Keratinocyte (primary cell): ENCODE measurements around the gene DMP1.

Experiments
- EZH2 ChIP-seq: IDR thresholded peaks from one replicate; pipeline ENCODE4 v1.6.1; 2012; ENCODE audit warnings: inconsistent platforms, mild to moderate bottlenecking, low read length, moderate library complexity
- TF ChIP-seq, protein P1 (sequence below), 3 experiments: IDR thresholded peaks in 1 of 3; conservative IDR thresholded peaks in 1 of 3; optimal IDR thresholded peaks in 1 of 3; 2 replicates in 2 of 3; 3 replicates in 1 of 3; pipeline versions ENCODE3 to v1.5.1; 2011; ENCODE audit warnings: low read length in 3 of 3, mild to moderate bottlenecking in 3 of 3, moderate library complexity in 2 of 3, control low read depth in 1 of 3, inconsistent platforms in 1 of 3; ENCODE audit not compliant: insufficient read depth in 2 of 3; ENCODE audit errors: extremely low read depth in 1 of 3

DNA sequence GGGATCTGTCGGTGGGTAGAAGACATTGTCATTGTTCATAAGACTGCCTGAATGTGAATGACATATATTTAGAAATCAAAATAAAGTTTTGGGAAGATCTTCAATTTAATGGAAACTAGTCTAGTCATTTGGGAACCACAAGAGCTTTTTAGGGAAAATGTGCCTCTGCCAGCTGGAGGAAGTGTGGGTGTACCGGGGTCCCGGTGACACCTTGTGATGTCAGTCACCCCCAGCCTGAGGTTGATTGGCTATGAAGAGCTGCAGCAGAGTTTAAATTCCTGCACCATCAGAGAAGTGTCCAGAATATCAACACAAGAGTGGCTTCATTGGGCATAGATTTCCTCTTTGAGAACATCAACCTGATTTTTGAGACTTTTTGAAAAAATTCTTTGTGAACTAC lies at the start of gene DMP1:
- TF ChIP-seq, protein P1, sequence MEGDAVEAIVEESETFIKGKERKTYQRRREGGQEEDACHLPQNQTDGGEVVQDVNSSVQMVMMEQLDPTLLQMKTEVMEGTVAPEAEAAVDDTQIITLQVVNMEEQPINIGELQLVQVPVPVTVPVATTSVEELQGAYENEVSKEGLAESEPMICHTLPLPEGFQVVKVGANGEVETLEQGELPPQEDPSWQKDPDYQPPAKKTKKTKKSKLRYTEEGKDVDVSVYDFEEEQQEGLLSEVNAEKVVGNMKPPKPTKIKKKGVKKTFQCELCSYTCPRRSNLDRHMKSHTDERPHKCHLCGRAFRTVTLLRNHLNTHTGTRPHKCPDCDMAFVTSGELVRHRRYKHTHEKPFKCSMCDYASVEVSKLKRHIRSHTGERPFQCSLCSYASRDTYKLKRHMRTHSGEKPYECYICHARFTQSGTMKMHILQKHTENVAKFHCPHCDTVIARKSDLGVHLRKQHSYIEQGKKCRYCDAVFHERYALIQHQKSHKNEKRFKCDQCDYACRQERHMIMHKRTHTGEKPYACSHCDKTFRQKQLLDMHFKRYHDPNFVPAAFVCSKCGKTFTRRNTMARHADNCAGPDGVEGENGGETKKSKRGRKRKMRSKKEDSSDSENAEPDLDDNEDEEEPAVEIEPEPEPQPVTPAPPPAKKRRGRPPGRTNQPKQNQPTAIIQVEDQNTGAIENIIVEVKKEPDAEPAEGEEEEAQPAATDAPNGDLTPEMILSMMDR (optimal IDR thresholded peaks at IDR 0.05 in 1 of 3, IDR thresholded peaks at IDR 0.05 in 1 of 3, conservative IDR thresholded peaks at IDR 0.05 in 1 of 3; ENCODE audit: extremely low read depth in 1 of 3, insufficient read depth in 2 of 3, low read length in 3 of 3): no peak
- TF ChIP-seq EZH2: no peak
